Hepatocyte (in vitro differentiated cells): ENCODE results near the gene PCBP3.

Experiments used
- EZH2 ChIP-seq: fragments of 200-600 bp; sonication (generic); IDR thresholded peaks from 2 replicates; pipeline ENCODE4 v1.6.1; 2016; ENCODE audit warnings: antibody characterized with exemption, mild to moderate bottlenecking, borderline replicate concordance
- TF ChIP-seq, protein P1 (sequence below): fragments of 200-600 bp; sonication (generic); IDR thresholded peaks from 2 replicates; pipeline ENCODE4 v1.5.1; 2016; ENCODE audit warnings: antibody characterized with exemption, mild to moderate bottlenecking; ENCODE audit not compliant: poor library complexity

DNA sequence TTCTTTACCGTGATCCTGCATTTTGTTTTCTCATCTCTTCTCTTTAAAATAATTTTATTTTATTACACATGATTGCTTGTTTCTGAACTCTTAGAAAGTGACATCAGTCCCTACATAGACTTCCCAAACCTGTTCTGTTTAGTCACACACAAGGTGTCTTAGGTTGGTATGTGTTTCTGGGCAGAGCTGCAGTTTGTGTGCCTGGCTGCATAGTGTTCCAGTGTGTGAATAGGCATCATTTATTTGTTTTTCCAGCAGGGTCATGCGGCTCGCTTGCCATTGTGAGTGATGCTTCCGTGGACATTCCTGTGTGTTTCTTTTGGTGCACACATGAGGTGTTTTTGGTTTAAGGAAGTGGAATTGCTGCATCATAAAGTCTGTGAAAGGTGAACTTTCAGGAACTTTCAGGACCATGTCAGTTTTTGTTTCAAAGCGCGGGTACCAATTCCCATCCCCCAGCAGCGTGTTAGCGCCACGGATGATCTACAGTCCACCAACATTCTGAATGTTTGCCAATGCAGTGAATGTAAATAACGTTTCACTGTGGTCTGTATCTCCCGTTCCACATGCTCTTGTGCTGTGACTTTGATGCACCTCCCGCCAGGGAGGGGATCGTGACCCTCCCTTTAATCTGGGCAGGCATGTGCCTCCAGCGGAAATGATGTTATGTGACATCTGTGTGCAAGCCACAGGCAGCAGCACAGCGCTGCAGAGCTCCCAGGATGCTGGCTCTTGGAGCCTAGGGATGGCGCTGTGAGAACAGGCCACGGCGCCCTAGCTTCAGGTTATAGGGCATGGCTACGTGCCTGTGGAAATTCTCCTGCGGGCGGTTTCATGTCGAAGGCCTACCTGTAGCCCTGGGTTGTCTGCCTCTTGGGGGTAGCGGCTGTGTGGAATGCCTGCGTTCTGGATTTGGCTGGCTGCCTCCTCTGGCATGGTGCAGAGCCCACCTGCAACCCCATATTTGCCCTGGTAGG lies 193.5 kb downstream of the PCBP3 start:
- TF ChIP-seq, protein P1, sequence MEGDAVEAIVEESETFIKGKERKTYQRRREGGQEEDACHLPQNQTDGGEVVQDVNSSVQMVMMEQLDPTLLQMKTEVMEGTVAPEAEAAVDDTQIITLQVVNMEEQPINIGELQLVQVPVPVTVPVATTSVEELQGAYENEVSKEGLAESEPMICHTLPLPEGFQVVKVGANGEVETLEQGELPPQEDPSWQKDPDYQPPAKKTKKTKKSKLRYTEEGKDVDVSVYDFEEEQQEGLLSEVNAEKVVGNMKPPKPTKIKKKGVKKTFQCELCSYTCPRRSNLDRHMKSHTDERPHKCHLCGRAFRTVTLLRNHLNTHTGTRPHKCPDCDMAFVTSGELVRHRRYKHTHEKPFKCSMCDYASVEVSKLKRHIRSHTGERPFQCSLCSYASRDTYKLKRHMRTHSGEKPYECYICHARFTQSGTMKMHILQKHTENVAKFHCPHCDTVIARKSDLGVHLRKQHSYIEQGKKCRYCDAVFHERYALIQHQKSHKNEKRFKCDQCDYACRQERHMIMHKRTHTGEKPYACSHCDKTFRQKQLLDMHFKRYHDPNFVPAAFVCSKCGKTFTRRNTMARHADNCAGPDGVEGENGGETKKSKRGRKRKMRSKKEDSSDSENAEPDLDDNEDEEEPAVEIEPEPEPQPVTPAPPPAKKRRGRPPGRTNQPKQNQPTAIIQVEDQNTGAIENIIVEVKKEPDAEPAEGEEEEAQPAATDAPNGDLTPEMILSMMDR = no peak
- TF ChIP-seq EZH2 = no peak
